Colonic mucosa (tissue), 4 donors: ENCODE data around the gene MRPL30. TPM values are rescaled to one million over a fixed set of nuclear protein-coding genes. Genes with fewer than 3 reads are reported as not detected.

Source experiments
- DNase-seq: peaks from one replicate; pipeline ENCODE4 v3.0.0-alpha.2; 2020
- H3K27ac ChIP-seq: fragments of 200-600 bp; one replicate; pipeline ENCODE4 v1.8.0; 2021
- H3K27me3 ChIP-seq: fragments of 200-600 bp; one replicate; pipeline ENCODE4 v1.8.0; 2021
- H3K36me3 ChIP-seq: fragments of 200-600 bp; one replicate; pipeline ENCODE4 v1.8.0; 2021
- H3K4me1 ChIP-seq: fragments of 200-600 bp; one replicate; pipeline ENCODE4 v1.8.0; 2021; ENCODE audit warnings: mild to moderate bottlenecking
- H3K4me3 ChIP-seq: fragments of 200-600 bp; one replicate; pipeline ENCODE4 v1.8.0; 2021
- H3K9ac ChIP-seq, 2 donors: one replicate each; pipeline ENCODE4 v1.7.0; 2013; ENCODE audit warnings: control low read depth in 2 of 2, low read depth in 2 of 2, low read length in 2 of 2
- H3K9me3 ChIP-seq: fragments of 200-600 bp; one replicate; pipeline ENCODE4 v1.8.0; 2021
- CTCF ChIP-seq: fragments of 200-600 bp; IDR thresholded peaks from one replicate; pipeline ENCODE4 v1.8.0; 2022; ENCODE audit warnings: antibody characterized with exemption, mild to moderate bottlenecking
- intact Hi-C: fragments of 100-400 bp; cut with DNase I; formaldehyde crosslinking; loops from one replicate; pipeline ENCODE4 v1.14.1; 2022
- total RNA-seq, 2 donors: library from RNA; stranded (reverse); fragmentation: NEBNext Ultra II Directional in 1 of 2; extraction: Animal tissue kit (Norgen Biotek cat#: 25700) in 1 of 2; gene quantifications; one replicate each; pipeline ENCODE4 v1.2.1, GENCODE V29; 2021
- donor health status: healthy.
- donor health status: DM: no; HTN: no; CAD: no.
- donor health status: DM: no; HTN: no; CAD: no.

Gene MRPL30
- total RNA-seq, 2 donors from 2014 or later = 25.9 to 26.9 TPM

DNA sequence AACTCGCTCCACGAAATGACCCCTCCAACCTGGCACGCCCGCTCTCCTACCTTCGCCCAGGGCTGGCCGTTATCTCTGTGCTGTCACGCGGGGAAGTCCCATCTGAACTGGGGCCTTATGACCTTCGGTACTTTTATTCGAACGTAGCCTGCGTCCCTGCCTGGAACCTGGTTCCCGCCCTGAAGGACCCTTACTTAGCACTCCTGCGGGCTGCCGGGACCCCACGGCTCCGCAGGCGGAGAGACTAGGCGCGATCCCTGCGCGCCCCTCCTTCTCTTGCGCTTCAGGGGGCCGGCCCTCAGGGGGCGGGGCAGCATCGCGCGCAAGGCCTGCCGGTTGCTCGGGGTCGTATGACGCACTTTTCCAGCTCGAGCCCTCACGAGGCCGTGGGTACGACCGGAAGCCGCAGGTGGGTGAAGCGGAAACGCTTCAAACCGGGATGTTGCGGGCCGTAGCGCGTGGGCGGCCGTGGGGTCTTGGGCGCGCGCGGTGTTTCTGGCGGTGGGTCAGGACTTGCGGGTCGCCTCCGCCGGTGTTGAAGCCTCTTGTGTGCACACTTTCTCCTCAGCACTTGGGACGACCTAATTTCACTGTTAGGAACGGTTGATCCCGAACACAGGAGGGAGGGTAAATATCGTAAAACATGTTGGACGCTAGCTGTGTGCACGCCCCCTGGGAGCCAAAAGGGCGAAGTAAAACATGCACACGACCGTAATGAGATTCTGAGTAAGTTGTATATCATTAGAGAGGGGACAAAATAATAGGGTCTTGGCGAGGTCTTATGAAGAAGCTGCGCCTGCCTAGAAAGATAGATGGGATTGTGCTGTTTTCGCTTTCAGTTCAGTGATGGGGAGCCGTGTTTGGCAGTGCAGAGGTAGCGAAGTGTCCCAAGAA, 26.1 kb upstream of the MRPL30 start, which contains the start of the genes LIPT1 and TSGA10:
LIPT1 (plus strand) TSS at position 325 of the 894 bp plus-strand sequence. CDS start 6,991 bp downstream, outside the sequence.
TSGA10 (minus strand) TSS at position 300 of the 894 bp plus-strand sequence. CDS start 45,503 bp downstream, outside the sequence.
- DNase-seq = peak; percentile 94
- H3K36me3 ChIP-seq = no peaks in the 10 kb centered on the region
- intact Hi-C loops = loop anchor here (10.0 kb wide), 1 partner anchor 340 kb away; the partner anchor contains the start of gene REV1

GRCh38 chr2:99156891-99157290, 24.1 kb upstream of the MRPL30 start:
- Histone ChIP-seq H3K4me1 (no peaks in the 10 kb centered on the region), H3K4me3 (no peak overlapping the region), H3K27ac (no peak overlapping the region), H3K36me3 (no peaks in the 10 kb centered on the region), H3K27me3 (no peaks in the 10 kb centered on the region), H3K9me3 (no peaks in the 10 kb centered on the region), H3K9ac (no peak overlapping the region)
- no peak for TF ChIP-seq CTCF
- intact Hi-C loops = loop anchor here (10.0 kb wide), 1 partner anchor 338 kb away; the partner anchor contains the start of gene REV1
- DNase-seq = no peak

More for the DNA sequence above, 26.1 kb upstream of the MRPL30 start, which contains the start of the genes LIPT1 and TSGA10:
- no peak for TF ChIP-seq CTCF
- Histone ChIP-seq H3K27me3 (no peaks in the 10 kb centered on the region), H3K4me1 (no peaks in the 10 kb centered on the region), H3K27ac (peak within 1 kb of the TSS; percentile 92), H3K9me3 (no peaks in the 10 kb centered on the region), H3K4me3 (peak within 1 kb of the TSS; percentile 65), H3K9ac (peak within 1 kb of the TSS; percentile 77 to 87)

DNA sequence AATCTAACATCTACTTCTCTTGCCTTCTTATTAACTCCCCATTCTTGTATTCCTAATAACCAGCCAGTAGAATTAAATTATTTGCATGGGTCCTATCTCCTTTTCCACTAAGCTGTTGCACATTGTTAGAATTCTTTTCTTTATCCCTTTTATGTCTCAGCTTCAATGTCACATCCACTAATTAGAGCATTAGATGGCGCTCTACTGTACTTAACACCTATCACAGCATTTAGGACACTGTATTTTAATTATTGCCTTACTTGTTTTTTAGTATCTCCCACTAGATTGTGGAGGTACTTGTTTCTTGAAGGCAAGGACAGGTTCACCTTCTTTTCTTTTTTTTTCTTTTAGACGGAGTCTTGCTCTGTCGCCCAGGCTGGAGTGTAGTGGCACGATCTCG, 22.4 kb upstream of the MRPL30 start:
- DNase-seq = no peak
- Histone ChIP-seq H3K27ac (no peak overlapping the region), H3K4me3 (no peak overlapping the region), H3K27me3 (no peaks in the 10 kb centered on the region), H3K36me3 (no peaks in the 10 kb centered on the region), H3K4me1 (no peaks in the 10 kb centered on the region), H3K9ac (no peak overlapping the region), H3K9me3 (no peaks in the 10 kb centered on the region)
- no peak for TF ChIP-seq CTCF
- intact Hi-C loops = loop anchor here (10.0 kb wide), 1 partner anchor 336 kb away; the partner anchor contains the start of gene REV1

DNA sequence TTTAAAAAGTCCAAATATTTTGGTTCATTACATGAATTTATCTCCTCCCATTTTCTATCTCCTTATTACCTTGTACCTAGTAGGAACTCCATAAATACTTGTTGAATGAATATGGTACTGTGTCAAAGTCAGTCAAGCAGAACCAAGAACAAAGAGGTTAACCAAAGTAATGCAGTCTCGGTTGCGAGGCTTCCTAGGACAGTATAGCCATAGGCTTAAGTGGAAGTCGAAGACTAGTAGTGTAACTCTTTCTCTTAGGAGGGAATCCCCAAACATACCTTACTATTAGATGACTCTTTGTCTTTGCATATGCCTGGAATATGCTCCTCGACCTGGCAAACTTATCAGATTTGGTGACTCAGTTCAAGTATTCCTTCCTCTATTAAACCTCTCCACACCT, 21.4 kb upstream of the MRPL30 start:
- no peak for TF ChIP-seq CTCF

DNA sequence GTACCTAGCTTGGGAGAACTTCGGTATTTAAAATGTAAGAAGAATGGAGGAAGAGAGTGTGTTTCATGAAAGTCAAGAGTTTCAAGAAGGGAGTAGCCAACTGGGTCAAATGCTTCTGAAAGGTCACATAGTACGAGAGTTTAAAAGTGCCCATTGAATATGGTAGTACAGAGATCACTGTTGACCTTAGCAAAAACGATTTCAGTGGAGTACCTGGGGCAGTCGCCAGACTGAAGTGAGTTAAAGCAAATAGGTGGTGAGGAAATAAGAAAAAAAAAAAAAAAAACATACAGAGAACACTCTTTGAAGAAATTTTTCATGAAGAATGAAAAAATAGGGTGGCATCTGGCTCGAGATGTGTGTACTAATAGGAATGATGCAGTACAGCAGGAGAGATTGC, 14.8 kb upstream of the MRPL30 start:
- no peaks in the 10 kb centered on the region for H3K27me3 ChIP-seq
- intact Hi-C loops = no loop called here
- no peak overlapping the region for H3K4me3 ChIP-seq
- H3K27ac ChIP-seq = no peak overlapping the region
- H3K4me1 ChIP-seq = no peaks in the 10 kb centered on the region
- no peak for TF ChIP-seq CTCF
- no peak for DNase-seq
- no peak overlapping the region for H3K9ac ChIP-seq
- no peaks in the 10 kb centered on the region for H3K9me3 ChIP-seq
- peaks cover 12% of the 10 kb centered on the region for H3K36me3 ChIP-seq

More for the DNA sequence above, 21.4 kb upstream of the MRPL30 start:
- H3K27me3 ChIP-seq = no peaks in the 10 kb centered on the region
- H3K9me3 ChIP-seq = no peaks in the 10 kb centered on the region
- H3K9ac ChIP-seq = no peak overlapping the region
- no peaks in the 10 kb centered on the region for H3K4me1 ChIP-seq
- no peaks in the 10 kb centered on the region for H3K36me3 ChIP-seq
- DNase-seq = no peak
- H3K27ac ChIP-seq = no peak overlapping the region
- intact Hi-C loops = loop anchor here (10.0 kb wide), 1 partner anchor 335 kb away; the partner anchor contains the start of gene REV1
- H3K4me3 ChIP-seq = no peak overlapping the region
